ENCODE data around the gene CARD11.

The CARD11 gene

GRCh38 chr7:3013975-3014792 lies 29.5 kb downstream of the CARD11 start:
- in situ Hi-C loops (cut with MboI; ENCODE audit: low pct_unique_long_range_greater_than_20kb, low sequenced_read_pairs, unreplicated experiment) = no loop called here

GRCh38 chr7:3011211-3011852 lies 32.3 kb downstream of the CARD11 start:
- in situ Hi-C loops (cut with MboI; ENCODE audit: low pct_unique_long_range_greater_than_20kb, low sequenced_read_pairs, unreplicated experiment) = no loop called here
- no peak for DNase-seq (ENCODE audit: low spot score)
- TF ChIP-seq CTCF (IDR thresholded peaks at IDR 0.05; ENCODE audit: extremely low read depth, insufficient read depth, missing control alignments) = no peak

More at GRCh38 chr7:3013975-3014792, 29.5 kb downstream of the CARD11 start:
- no peak for TF ChIP-seq CTCF (IDR thresholded peaks at IDR 0.05; ENCODE audit: extremely low read depth, insufficient read depth, missing control alignments)
- DNase-seq (ENCODE audit: low spot score) = no peak

- no peak for TF ChIP-seq CTCF (IDR thresholded peaks at IDR 0.05; ENCODE audit: extremely low read depth, insufficient read depth, missing control alignments)
- in situ Hi-C loops (cut with MboI; ENCODE audit: low pct_unique_long_range_greater_than_20kb, low sequenced_read_pairs, unreplicated experiment) = no loop called here
- no peak for DNase-seq (ENCODE audit: low spot score)
Measured at GRCh38 chr7:3010161-3010560, 33.5 kb downstream of the CARD11 start.

- in situ Hi-C loops (cut with MboI; ENCODE audit: low pct_unique_long_range_greater_than_20kb, low sequenced_read_pairs, unreplicated experiment) = no loop called here
- no peak for TF ChIP-seq CTCF (IDR thresholded peaks at IDR 0.05; ENCODE audit: extremely low read depth, insufficient read depth, missing control alignments)
- no peak for DNase-seq (ENCODE audit: low spot score)
Measured at GRCh38 chr7:3009086-3009485, 34.6 kb downstream of the CARD11 start.

GRCh38 chr7:3008386-3008785 lies 35.3 kb downstream of the CARD11 start:
- no peak for TF ChIP-seq CTCF (IDR thresholded peaks at IDR 0.05; ENCODE audit: extremely low read depth, insufficient read depth, missing control alignments)
- no peak for DNase-seq (ENCODE audit: low spot score)
- in situ Hi-C loops (cut with MboI; ENCODE audit: low pct_unique_long_range_greater_than_20kb, low sequenced_read_pairs, unreplicated experiment) = no loop called here

GRCh38 chr7:3007696-3008095 lies 36.0 kb downstream of the CARD11 start:
- no peak for TF ChIP-seq CTCF (IDR thresholded peaks at IDR 0.05; ENCODE audit: extremely low read depth, insufficient read depth, missing control alignments)
- DNase-seq (ENCODE audit: low spot score) = no peak
- in situ Hi-C loops (cut with MboI; ENCODE audit: low pct_unique_long_range_greater_than_20kb, low sequenced_read_pairs, unreplicated experiment) = no loop called here

Data from GM13977 (cell line).